Measurements from ENCODE around the gene FBXL12.
"Not testable (repeated sequence)": the region's sequence is repeated elsewhere in the genome, so short reads cannot be mapped to it uniquely, and the experiment has no call there.

Gene FBXL12

GRCh38 chr19:9818734-9819595, at the start of gene FBXL12:
FBXL12 (minus strand) TSS chr19:9819079; CDS start chr19:9818813, 266 bp downstream.
- peak; percentile 55 for DNase-seq

- no peak for DNase-seq
These were observed 47.0 kb upstream of the FBXL12 start for GRCh38 chr19:9865732-9866501.

GRCh38 chr19:9863759-9864158, 44.9 kb upstream of the FBXL12 start:
- no peak for DNase-seq

- no peak for DNase-seq
These were observed 44.1 kb upstream of the FBXL12 start for GRCh38 chr19:9862938-9863337.

GRCh38 chr19:9861503-9861902, 42.6 kb upstream of the FBXL12 start:
- DNase-seq: no peak

- no peak for DNase-seq
These were observed 41.5 kb upstream of the FBXL12 start for GRCh38 chr19:9860407-9860806.

- no peak for DNase-seq
These were observed 39.9 kb upstream of the FBXL12 start for GRCh38 chr19:9858766-9859165.

- DNase-seq: no peak
These were observed 39.3 kb upstream of the FBXL12 start for GRCh38 chr19:9857920-9858746.

GRCh38 chr19:9857076-9857721, 38.3 kb upstream of the FBXL12 start:
- DNase-seq: no peak

- DNase-seq: no peak
These were observed 37.7 kb upstream of the FBXL12 start for GRCh38 chr19:9856609-9857008.

GRCh38 chr19:9854282-9854846, 35.5 kb upstream of the FBXL12 start:
- DNase-seq: no peak

GRCh38 chr19:9850235-9850959, 31.5 kb upstream of the FBXL12 start:
- DNase-seq: no peak

GRCh38 chr19:9849791-9850190, 30.9 kb upstream of the FBXL12 start:
- no peak for DNase-seq

- no peak for DNase-seq
These were observed 29.9 kb upstream of the FBXL12 start for GRCh38 chr19:9848762-9849161.

- no peak for DNase-seq
These were observed 29.2 kb upstream of the FBXL12 start for GRCh38 chr19:9848060-9848459.

GRCh38 chr19:9847087-9847671, 28.3 kb upstream of the FBXL12 start:
- DNase-seq: peak; percentile 95

GRCh38 chr19:9843626-9844273, 24.9 kb upstream of the FBXL12 start:
- not testable (repeated sequence) for DNase-seq

- DNase-seq: no peak
These were observed 24.2 kb upstream of the FBXL12 start for GRCh38 chr19:9842834-9843625.

- DNase-seq: no peak
These were observed 20.5 kb upstream of the FBXL12 start for GRCh38 chr19:9839415-9839814.

GRCh38 chr19:9838324-9838723, 19.4 kb upstream of the FBXL12 start:
- DNase-seq: no peak
